GM12891 (cell line): ENCODE data around the gene SEC14L5.

Source experiments
- PAX5 ChIP-seq: IDR thresholded peaks from 2 replicates; pipeline ENCODE4 v1.6.1; 2011; ENCODE audit warnings: low read length, moderate library complexity, mild to moderate bottlenecking; ENCODE audit not compliant: insufficient read depth, severe bottlenecking
- POLR2A ChIP-seq: IDR thresholded peaks from 2 replicates; pipeline ENCODE4 v1.6.1; 2011; ENCODE audit warnings: low read depth, low read length, control low read depth
- POLR2AphosphoS5 ChIP-seq: IDR thresholded peaks from 2 replicates; pipeline ENCODE4 v1.6.1; 2011; ENCODE audit warnings: low read depth, low read length, control low read depth
- POU2F2 ChIP-seq: IDR thresholded peaks from 2 replicates; pipeline ENCODE4 v1.6.1; 2011; ENCODE audit warnings: low read depth, mild to moderate bottlenecking, control low read depth, low read length, moderate library complexity
- SPI1 ChIP-seq: IDR thresholded peaks from 2 replicates; pipeline ENCODE4 v1.6.1; 2011; ENCODE audit warnings: low read depth, low read length, control low read depth
- TAF1 ChIP-seq: IDR thresholded peaks from 2 replicates; pipeline ENCODE4 v1.6.1; 2011; ENCODE audit warnings: low read depth, low read length, control low read depth

GRCh38 chr16:5011637-5012036, 53.5 kb downstream of the SEC14L5 start:
- TF ChIP-seq POLR2AphosphoS5 (no peak), POLR2A (no peak), TAF1 (no peak), POU2F2 (no peak), SPI1 (no peak), PAX5 (no peak)
